GM18870 (cell line): ENCODE data around the gene U2AF2.

Experiments
- ATAC-seq: cut with Tn5 transposase; IDR thresholded peaks from one replicate; pipeline ENCODE4 v1.9.1; 2021; ENCODE audit warnings: moderate library complexity; ENCODE audit not compliant: unreplicated experiment

The U2AF2 gene

GRCh38 chr19:55654868-55655647 lies at the start of gene U2AF2:
Gene U2AF2, plus strand, starts transcription at chr19:55655035. Its CDS starts 70 bp downstream, at chr19:55655105.
- peak; percentile 24 for ATAC-seq

DNA sequence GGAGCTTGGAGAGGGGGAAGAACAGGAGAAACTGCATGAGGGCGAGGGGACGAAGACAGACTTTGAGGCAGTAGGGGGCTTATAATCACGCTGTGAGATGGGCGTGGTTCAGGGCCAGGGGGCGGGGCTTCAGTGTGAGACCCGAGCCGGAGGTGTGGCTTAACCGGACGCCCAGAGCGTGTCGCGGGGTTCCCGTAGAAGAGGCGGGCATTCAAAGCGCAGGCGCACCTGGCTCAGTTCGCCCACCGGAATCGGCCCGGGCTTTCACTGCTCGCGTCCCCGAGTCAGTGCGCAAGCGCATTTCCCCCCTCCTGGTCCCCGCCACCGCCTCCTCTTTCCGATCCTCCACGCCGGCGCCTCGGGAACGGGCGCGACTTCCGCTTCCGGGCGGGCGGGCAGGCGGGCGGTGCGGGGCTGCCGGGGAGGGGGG lies 49.6 kb upstream of the U2AF2 start:
- peak; percentile 56 for ATAC-seq

- no peak for ATAC-seq
Measured at GRCh38 chr19:55605637-55606470, 49.0 kb upstream of the U2AF2 start, which contains the start of gene ZNF865. Gene ZNF865, plus strand, starts transcription at chr19:55605647. Its CDS starts 7,972 bp downstream, at chr19:55613619.

DNA sequence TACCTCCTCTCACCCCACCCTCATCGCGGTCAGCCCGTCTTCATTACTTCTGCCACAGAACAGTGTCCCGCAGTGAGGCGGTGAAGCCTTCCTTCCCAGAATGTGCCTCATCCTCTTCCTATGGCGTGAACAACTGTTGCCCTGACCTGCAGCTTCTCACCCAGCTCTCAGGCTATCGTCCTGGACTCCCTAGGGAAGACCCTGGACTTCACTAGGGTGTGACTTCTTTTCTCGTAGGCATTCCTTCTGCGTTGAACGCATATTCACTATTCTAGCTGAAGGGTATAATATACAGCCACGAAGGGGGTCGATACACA lies 48.4 kb upstream of the U2AF2 start:
- ATAC-seq: no peak

- no peak for ATAC-seq
Measured at GRCh38 chr19:55606817-55607216, 48.0 kb upstream of the U2AF2 start.

GRCh38 chr19:55609326-55609725 lies 45.5 kb upstream of the U2AF2 start:
- ATAC-seq: no peak

- no peak for ATAC-seq
Measured at GRCh38 chr19:55611300-55611982, 43.4 kb upstream of the U2AF2 start.

DNA sequence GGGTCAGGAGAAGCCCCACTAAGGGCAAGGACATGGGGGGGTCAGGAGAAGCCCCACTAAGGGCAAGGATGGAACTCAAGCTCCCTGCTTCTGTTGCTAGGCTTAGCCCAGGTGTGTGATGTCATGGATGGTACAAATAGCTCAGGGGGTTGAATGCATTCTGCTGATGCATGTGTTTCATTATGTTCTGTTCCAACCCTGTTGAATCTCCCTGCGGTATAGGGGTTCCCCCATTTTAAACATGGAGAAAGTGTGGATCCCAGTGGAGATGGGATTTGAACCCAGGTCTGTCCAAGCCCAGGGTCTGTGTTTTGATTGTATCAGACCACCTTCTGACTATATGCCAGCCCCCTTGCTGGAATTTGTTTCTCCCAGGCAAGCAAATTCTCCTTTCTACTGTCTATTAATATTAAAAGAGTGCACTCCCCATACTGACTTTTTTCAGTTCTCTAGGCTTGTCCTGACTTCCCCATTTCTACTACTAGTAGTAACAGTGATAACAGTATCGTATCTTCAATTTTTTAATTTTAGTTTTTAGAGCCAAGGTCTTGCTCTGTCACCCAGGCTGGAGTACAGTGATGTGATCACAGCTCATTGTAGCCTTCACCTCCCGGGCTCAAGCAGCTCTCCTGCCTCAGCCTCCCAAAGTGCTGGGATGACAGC lies 42.7 kb upstream of the U2AF2 start:
- ATAC-seq: no peak

GRCh38 chr19:55613396-55613795 lies 41.4 kb upstream of the U2AF2 start:
- no peak for ATAC-seq

- ATAC-seq: no peak
Measured at GRCh38 chr19:55613930-55614710, 40.7 kb upstream of the U2AF2 start.

- ATAC-seq: no peak
Measured at GRCh38 chr19:55614711-55615542, 39.9 kb upstream of the U2AF2 start.

DNA sequence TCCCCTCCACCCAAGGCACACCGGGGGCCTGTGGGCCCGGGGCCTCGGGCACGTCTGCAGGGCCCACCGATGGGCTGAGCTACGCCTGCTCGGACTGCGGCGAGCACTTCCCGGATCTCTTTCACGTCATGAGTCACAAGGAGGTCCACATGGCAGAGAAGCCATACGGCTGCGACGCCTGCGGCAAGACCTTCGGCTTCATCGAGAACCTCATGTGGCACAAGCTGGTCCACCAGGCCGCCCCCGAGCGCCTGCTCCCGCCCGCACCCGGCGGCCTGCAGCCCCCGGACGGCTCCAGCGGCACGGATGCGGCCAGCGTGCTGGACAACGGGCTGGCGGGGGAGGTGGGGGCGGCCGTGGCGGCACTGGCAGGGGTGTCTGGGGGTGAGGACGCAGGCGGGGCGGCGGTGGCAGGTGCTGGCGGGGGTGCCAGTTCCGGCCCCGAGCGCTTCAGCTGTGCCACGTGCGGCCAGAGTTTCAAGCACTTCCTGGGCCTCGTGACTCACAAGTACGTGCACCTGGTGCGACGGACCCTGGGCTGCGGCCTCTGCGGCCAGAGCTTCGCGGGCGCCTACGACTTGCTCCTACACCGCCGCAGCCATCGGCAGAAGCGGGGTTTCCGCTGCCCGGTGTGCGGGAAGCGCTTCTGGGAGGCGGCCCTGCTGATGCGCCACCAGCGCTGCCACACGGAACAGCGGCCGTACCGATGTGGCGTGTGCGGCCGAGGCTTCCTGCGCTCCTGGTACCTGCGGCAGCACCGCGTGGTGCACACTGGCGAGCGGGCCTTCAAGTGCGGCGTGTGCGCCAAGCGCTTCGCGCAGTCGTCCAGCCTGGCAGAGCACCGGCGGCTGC lies 39.1 kb upstream of the U2AF2 start:
- no peak for ATAC-seq

DNA sequence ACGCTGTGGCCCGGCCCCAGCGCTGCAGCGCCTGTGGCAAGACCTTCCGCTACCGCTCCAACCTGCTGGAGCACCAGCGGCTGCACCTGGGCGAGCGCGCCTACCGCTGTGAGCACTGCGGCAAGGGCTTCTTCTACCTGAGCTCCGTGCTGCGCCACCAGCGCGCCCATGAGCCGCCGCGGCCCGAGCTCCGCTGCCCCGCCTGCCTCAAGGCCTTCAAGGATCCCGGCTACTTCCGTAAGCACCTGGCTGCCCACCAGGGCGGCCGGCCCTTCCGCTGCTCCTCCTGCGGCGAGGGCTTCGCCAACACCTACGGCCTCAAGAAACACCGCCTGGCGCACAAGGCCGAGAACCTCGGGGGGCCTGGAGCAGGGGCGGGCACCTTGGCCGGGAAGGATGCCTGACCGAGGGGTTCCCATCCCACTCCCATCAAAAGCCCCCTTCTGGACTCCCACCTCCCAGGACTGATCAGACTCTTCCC lies 38.4 kb upstream of the U2AF2 start:
- ATAC-seq: no peak

DNA sequence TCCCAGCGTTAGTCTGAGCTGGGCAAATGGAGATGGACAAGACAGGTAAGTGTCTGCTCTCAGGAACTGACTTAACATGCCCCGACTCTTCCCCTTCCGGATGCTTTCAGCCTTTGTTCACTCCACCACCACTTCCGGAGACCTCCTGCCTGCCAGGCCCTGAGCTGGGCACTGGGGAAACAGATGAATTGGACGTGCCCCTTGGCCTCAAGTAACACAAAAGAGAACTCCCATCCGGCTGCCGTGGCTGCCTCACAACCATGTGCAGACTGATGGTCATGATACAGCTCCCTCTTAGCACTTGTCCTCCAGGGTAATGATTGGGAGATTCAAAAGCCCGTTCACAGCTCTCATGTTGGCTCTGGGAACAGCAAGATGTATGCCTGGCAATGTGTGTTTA lies 37.4 kb upstream of the U2AF2 start:
- no peak for ATAC-seq

GRCh38 chr19:55618426-55618825 lies 36.4 kb upstream of the U2AF2 start:
- ATAC-seq: no peak

DNA sequence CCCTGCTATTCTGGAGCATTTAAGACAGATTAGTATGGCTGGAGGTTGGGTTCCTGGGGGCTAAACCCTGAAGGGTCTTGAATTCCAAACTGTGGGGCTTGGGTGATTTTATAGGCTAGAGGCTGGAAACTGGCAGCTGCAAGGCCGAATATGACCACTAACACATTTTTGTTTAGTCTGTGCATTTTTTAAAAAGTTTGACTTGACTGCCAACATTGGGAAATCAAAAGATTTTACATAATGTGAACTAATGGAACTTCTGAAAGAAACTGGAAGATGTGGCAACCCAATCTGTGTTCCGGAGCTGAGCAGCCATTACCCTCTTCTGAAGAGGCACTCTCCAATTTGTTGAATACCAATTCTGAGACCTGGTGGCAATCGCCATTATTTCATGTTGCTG lies 35.5 kb upstream of the U2AF2 start:
- no peak for ATAC-seq

- ATAC-seq: no peak
Measured at GRCh38 chr19:55620410-55621204, 34.2 kb upstream of the U2AF2 start.
